A673 (cell line): ENCODE results near the gene ADAMTS9.

Source experiments
- EZH2 ChIP-seq: fragments of 200-600 bp; sonication (generic); IDR thresholded peaks from 2 replicates; pipeline ENCODE4 v1.6.1; 2017; ENCODE audit warnings: borderline replicate concordance, low read depth, mild to moderate bottlenecking, mixed read lengths, antibody characterized with exemption, low read length; ENCODE audit not compliant: poor library complexity, severe bottlenecking
- TF ChIP-seq, protein P1 (sequence below): fragments of 300-800, 200-600 bp; sonication (generic); conservative IDR thresholded peaks from 2 replicates; pipeline ENCODE4 v1.5.1; 2017; ENCODE audit warnings: low read depth, mild to moderate bottlenecking, antibody characterized with exemption, low read length, moderate library complexity, mixed read lengths

DNA sequence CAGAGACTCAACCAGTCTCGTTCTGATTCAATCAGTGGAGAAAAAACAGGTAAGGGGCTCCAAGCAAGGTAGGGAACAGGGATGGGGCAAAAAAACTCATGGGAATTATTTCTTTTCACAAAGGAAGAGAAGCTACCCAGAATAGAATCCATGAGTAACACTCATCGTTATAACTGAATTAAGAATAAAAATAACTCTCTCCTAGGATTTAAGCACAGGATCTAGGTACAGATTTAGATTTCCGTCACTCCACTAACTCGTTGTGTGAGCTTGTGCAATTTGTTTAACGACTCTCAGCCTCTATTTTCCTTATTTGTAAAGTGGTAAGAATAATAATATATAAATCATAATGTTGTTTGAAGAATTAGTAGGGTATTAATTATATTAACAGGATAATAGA lies 68.6 kb downstream of the ADAMTS9 start:
- TF ChIP-seq, protein P1, sequence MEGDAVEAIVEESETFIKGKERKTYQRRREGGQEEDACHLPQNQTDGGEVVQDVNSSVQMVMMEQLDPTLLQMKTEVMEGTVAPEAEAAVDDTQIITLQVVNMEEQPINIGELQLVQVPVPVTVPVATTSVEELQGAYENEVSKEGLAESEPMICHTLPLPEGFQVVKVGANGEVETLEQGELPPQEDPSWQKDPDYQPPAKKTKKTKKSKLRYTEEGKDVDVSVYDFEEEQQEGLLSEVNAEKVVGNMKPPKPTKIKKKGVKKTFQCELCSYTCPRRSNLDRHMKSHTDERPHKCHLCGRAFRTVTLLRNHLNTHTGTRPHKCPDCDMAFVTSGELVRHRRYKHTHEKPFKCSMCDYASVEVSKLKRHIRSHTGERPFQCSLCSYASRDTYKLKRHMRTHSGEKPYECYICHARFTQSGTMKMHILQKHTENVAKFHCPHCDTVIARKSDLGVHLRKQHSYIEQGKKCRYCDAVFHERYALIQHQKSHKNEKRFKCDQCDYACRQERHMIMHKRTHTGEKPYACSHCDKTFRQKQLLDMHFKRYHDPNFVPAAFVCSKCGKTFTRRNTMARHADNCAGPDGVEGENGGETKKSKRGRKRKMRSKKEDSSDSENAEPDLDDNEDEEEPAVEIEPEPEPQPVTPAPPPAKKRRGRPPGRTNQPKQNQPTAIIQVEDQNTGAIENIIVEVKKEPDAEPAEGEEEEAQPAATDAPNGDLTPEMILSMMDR = no peak
- TF ChIP-seq EZH2 = no peak
